H9 (cell line): ENCODE measurements around the gene PDGFB. TPM values are rescaled to one million over a fixed set of nuclear protein-coding genes. Genes with fewer than 3 reads are reported as not detected.

ENCODE experiments used
- DNase-seq: peaks from one replicate; pipeline ENCODE4 v3.0.0-alpha.2; 2017
- H2AFZ ChIP-seq: one replicate; pipeline ENCODE4 v1.6.1; 2013; ENCODE audit warnings: mild to moderate bottlenecking, low read length, control low read depth, moderate library complexity
- H2AK5ac ChIP-seq: 2 replicates; pipeline ENCODE4 v1.6.1; 2013; ENCODE audit warnings: low read length, control low read depth, mixed read lengths; ENCODE audit not compliant: insufficient read length
- H2BK120ac ChIP-seq: one replicate; pipeline ENCODE4 v1.6.1; 2013; ENCODE audit warnings: low read depth, mild to moderate bottlenecking, low read length, control low read depth, inconsistent platforms; ENCODE audit not compliant: poor library complexity, severe bottlenecking
- H2BK12ac ChIP-seq: 2 replicates; pipeline ENCODE4 v1.6.1; 2013; ENCODE audit warnings: low read length, control low read depth, mixed read lengths, low read depth; ENCODE audit not compliant: insufficient read length
- H2BK15ac ChIP-seq: 2 replicates; pipeline ENCODE4 v1.6.1; 2013; ENCODE audit warnings: low read depth, low read length, control low read depth
- H2BK20ac ChIP-seq: one replicate; pipeline ENCODE4 v1.6.1; 2013; ENCODE audit warnings: low read depth, mild to moderate bottlenecking, low read length, control low read depth, inconsistent platforms; ENCODE audit not compliant: poor library complexity, severe bottlenecking
- H2BK5ac ChIP-seq: 2 replicates; pipeline ENCODE4 v1.6.1; 2013; ENCODE audit warnings: low read length, control low read depth, mixed read lengths; ENCODE audit not compliant: insufficient read length
- H3K14ac ChIP-seq: 2 replicates; pipeline ENCODE4 v1.6.1; 2013; ENCODE audit warnings: low read length, control low read depth; ENCODE audit not compliant: insufficient read depth
- H3K18ac ChIP-seq: 2 replicates; pipeline ENCODE4 v1.6.1; 2013; ENCODE audit warnings: low read depth, mild to moderate bottlenecking, mixed read lengths, low read length, control low read depth; ENCODE audit not compliant: insufficient read length
- H3K23ac ChIP-seq: 2 replicates; pipeline ENCODE4 v1.6.1; 2013; ENCODE audit warnings: low read length, control low read depth, mixed read lengths, low read depth; ENCODE audit not compliant: insufficient read length
- H3K23me2 ChIP-seq: 2 replicates; pipeline ENCODE4 v1.6.1; 2013; ENCODE audit warnings: low read depth, mild to moderate bottlenecking, mixed read lengths, low read length, control low read depth; ENCODE audit not compliant: insufficient read length, poor library complexity, severe bottlenecking
- H3K27ac ChIP-seq: 2 replicates; pipeline ENCODE4 v1.5.1; 2013; ENCODE audit warnings: low read length, control low read depth, mixed read lengths, low read depth; ENCODE audit not compliant: insufficient read length
- H3K27me3 ChIP-seq: 2 replicates; pipeline ENCODE4 v1.6.1; 2013; ENCODE audit warnings: low read length, control low read depth, inconsistent platforms; ENCODE audit not compliant: insufficient read depth
- H3K4ac ChIP-seq: 2 replicates; pipeline ENCODE4 v1.6.1; 2013; ENCODE audit warnings: low read depth, mild to moderate bottlenecking, control low read depth, inconsistent platforms, low read length, moderate library complexity
- H3K4me1 ChIP-seq: 2 replicates; pipeline ENCODE4 v1.6.1; 2013; ENCODE audit warnings: low read length, control low read depth, inconsistent platforms; ENCODE audit not compliant: insufficient read depth
- H3K4me2 ChIP-seq: 2 replicates; pipeline ENCODE4 v1.6.1; 2013; ENCODE audit warnings: low read length, control low read depth, mixed read lengths; ENCODE audit not compliant: insufficient read length, insufficient read depth
- H3K56ac ChIP-seq: 2 replicates; pipeline ENCODE4 v1.6.1; 2013; ENCODE audit warnings: low read depth, mild to moderate bottlenecking, mixed read lengths, low read length, control low read depth; ENCODE audit not compliant: insufficient read length
- H3K79me1 ChIP-seq: 2 replicates; pipeline ENCODE4 v1.6.1; 2013; ENCODE audit warnings: low read depth, mild to moderate bottlenecking, moderate library complexity, low read length, control low read depth, inconsistent platforms; ENCODE audit not compliant: insufficient read depth, poor library complexity, severe bottlenecking
- H3K79me2 ChIP-seq: 2 replicates; pipeline ENCODE4 v1.6.1; 2013; ENCODE audit warnings: low read length, control low read depth, inconsistent platforms; ENCODE audit not compliant: insufficient read depth
- H3K9ac ChIP-seq: 2 replicates; pipeline ENCODE4 v1.6.1; 2013; ENCODE audit warnings: low read length, control low read depth, mixed read lengths; ENCODE audit not compliant: insufficient read length; ENCODE audit errors: extremely low read depth
- H3K9me3 ChIP-seq: one replicate; pipeline ENCODE4 v1.6.1; 2013; ENCODE audit warnings: low read depth, low read length, inconsistent platforms; ENCODE audit not compliant: control insufficient read depth
- H3T11ph ChIP-seq: one replicate; pipeline ENCODE4 v1.6.1; 2013; ENCODE audit warnings: mild to moderate bottlenecking, low read length, control low read depth, inconsistent platforms
- H4K20me1 ChIP-seq: one replicate; pipeline ENCODE4 v1.6.1; 2013; ENCODE audit not compliant: control insufficient read depth, insufficient read length, insufficient read depth
- H4K5ac ChIP-seq: 2 replicates; pipeline ENCODE4 v1.6.1; 2013; ENCODE audit warnings: low read depth, mild to moderate bottlenecking, mixed read lengths, low read length, control low read depth; ENCODE audit not compliant: insufficient read length
- H4K8ac ChIP-seq: replicated peaks from 2 replicates; pipeline ENCODE4 v1.6.1; 2013; ENCODE audit warnings: low read length, control low read depth, mixed read lengths, low read depth; ENCODE audit not compliant: insufficient read length
- H4K91ac ChIP-seq: 2 replicates; pipeline ENCODE4 v1.6.1; 2013; ENCODE audit warnings: low read depth, mild to moderate bottlenecking, moderate library complexity, mixed read lengths, low read length, control low read depth; ENCODE audit not compliant: insufficient read length
- H3K27ac Mint-ChIP-seq, 3 experiments: 2 replicates in 2 of 3; 3 replicates in 1 of 3; pipeline ENCODE4 v1.8.0; 2020 to 2021; ENCODE audit warnings: mixed read lengths in 3 of 3, mild to moderate bottlenecking in 1 of 3, moderate library complexity in 1 of 3
- H3K27me3 Mint-ChIP-seq: 2 replicates; pipeline ENCODE4 v1.8.0; 2021; ENCODE audit warnings: low read depth, mild to moderate bottlenecking, moderate library complexity, mixed read lengths
- H3K36me3 Mint-ChIP-seq, 3 experiments: 2 replicates in 2 of 3; 3 replicates in 1 of 3; pipeline ENCODE4 v1.8.0; 2020 to 2021; ENCODE audit warnings: low read depth in 3 of 3, mixed read lengths in 3 of 3; ENCODE audit not compliant: insufficient read depth in 1 of 3
- H3K4me1 Mint-ChIP-seq, 2 experiments: 2 replicates each; pipeline ENCODE4 v1.8.0; 2020; ENCODE audit warnings: mixed read lengths in 2 of 2
- H3K4me3 Mint-ChIP-seq, 2 experiments: 2 replicates in 1 of 2; 3 replicates in 1 of 2; pipeline ENCODE4 v1.8.0; 2020 to 2021; ENCODE audit warnings: mild to moderate bottlenecking in 2 of 2, mixed read lengths in 2 of 2, moderate library complexity in 1 of 2
- H3K9me3 Mint-ChIP-seq, 2 experiments: 2 replicates in 1 of 2; 3 replicates in 1 of 2; pipeline ENCODE4 v1.8.0; 2020; ENCODE audit warnings: mild to moderate bottlenecking in 2 of 2, mixed read lengths in 2 of 2, moderate library complexity in 1 of 2
- WGBS: extraction: QIAGEN DNeasy Blood & Tissue Kit; methylation state at CpG from one replicate; pipeline ENCODE4 v1.1.7; 2013; ENCODE audit warnings: missing lambda C conversion rate, low lambda C conversion rate, mixed read lengths; ENCODE audit not compliant: insufficient read length; ENCODE audit errors: extremely low coverage; 5-methylcytosine and 5-hydroxymethylcytosine counted together
- total RNA-seq: library from RNA; stranded (reverse); gene quantifications from 2 replicates; pipeline ENCODE4 v1.2.1, GENCODE V29; 2021
- TF ChIP-seq, protein P1 (sequence below): fragments of 200-600 bp; sonication (generic); conservative IDR thresholded peaks from 3 replicates; pipeline ENCODE4 v1.8.0; 2021; ENCODE audit warnings: antibody characterized with exemption, mild to moderate bottlenecking

PDGFB gene
- total RNA-seq, 1 experiment from 2014 or later: 6.1 TPM

DNA sequence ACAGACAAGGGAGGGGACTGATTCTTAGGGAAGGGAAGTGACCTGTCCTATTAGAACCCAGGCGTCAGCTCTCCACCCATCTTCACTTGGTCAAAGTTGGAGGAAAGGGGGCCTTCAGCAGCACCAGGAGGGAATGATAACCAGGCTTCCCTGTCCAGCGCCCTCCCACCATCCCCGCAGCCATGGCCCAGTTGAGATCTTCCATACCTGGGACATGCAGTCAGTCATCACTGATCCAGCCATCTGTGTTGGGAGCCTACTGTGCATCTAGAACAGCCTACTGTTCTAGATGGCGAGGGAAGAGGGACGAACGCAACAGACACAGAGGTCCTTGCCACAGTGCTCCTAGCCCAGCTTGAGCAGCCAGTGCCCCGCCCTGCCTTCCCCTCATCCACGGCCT lies 40.6 kb downstream of the PDGFB start:
- Histone ChIP-seq H3K27me3 (no peaks in the 10 kb centered on the region), H3K4ac (no peak overlapping the region), H4K8ac (no peak overlapping the region), H3K23me2 (no peaks in the 10 kb centered on the region), H2AK5ac (no peak overlapping the region), H2BK120ac (no peak overlapping the region), H3K9ac (no peak overlapping the region), H2BK5ac (no peak overlapping the region), H2BK20ac (no peak overlapping the region), H2AFZ (no peak overlapping the region), H3K4me1 (no peaks in the 10 kb centered on the region; the same call in 1 of the 2 replicates), H3K14ac (no peak overlapping the region), H3K9me3 (no peaks in the 10 kb centered on the region), H3K79me1 (no peaks in the 10 kb centered on the region), H3K56ac (no peak overlapping the region), H3K79me2 (no peaks in the 10 kb centered on the region), H4K20me1 (no peaks in the 10 kb centered on the region), H2BK12ac (no peak overlapping the region), H4K5ac (no peak overlapping the region), H3K27ac (no peak overlapping the region), H3K4me2 (no peak overlapping the region), H4K91ac (no peak overlapping the region), H3T11ph (no peak overlapping the region), H2BK15ac (no peak overlapping the region), H3K18ac (no peak overlapping the region), H3K23ac (no peak overlapping the region)
- H3K4me1 Mint-ChIP-seq: peaks cover 17 to 27% of the 10 kb centered on the region in 2 experiments
- H3K9me3 Mint-ChIP-seq: peaks cover 7 to 8% of the 10 kb centered on the region in 2 experiments; a peak in 4 of 5 replicates
- H3K27me3 Mint-ChIP-seq: peaks cover 3% of the 10 kb centered on the region; the same call in 1 of the 2 replicates
- peak; percentile 15 for DNase-seq
- no peak overlapping the region for H3K27ac Mint-ChIP-seq
- TF ChIP-seq, protein P1, sequence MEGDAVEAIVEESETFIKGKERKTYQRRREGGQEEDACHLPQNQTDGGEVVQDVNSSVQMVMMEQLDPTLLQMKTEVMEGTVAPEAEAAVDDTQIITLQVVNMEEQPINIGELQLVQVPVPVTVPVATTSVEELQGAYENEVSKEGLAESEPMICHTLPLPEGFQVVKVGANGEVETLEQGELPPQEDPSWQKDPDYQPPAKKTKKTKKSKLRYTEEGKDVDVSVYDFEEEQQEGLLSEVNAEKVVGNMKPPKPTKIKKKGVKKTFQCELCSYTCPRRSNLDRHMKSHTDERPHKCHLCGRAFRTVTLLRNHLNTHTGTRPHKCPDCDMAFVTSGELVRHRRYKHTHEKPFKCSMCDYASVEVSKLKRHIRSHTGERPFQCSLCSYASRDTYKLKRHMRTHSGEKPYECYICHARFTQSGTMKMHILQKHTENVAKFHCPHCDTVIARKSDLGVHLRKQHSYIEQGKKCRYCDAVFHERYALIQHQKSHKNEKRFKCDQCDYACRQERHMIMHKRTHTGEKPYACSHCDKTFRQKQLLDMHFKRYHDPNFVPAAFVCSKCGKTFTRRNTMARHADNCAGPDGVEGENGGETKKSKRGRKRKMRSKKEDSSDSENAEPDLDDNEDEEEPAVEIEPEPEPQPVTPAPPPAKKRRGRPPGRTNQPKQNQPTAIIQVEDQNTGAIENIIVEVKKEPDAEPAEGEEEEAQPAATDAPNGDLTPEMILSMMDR: no peak
- H3K36me3 Mint-ChIP-seq: peaks cover 0 to 5% (median 0%) of the 10 kb centered on the region in 3 experiments; a peak in 2 of 7 replicates
- no CpG with 5 or more reads among the region's 8 CpGs for WGBS
- no peak overlapping the region for H3K4me3 Mint-ChIP-seq
